22Rv1 (cell line): Measurements from ENCODE around the gene SLC25A26.

ENCODE experiments used
- ZFX ChIP-seq: fragments of 450-650 bp; IDR thresholded peaks from 2 replicates; pipeline ENCODE4 v1.6.1; 2017; ENCODE audit warnings: antibody characterized with exemption, borderline replicate concordance
- TF ChIP-seq, protein P1 (sequence below): fragments of 450-650 bp; IDR thresholded peaks from 2 replicates; pipeline ENCODE4 v1.5.1; 2017; ENCODE audit warnings: mild to moderate bottlenecking

DNA sequence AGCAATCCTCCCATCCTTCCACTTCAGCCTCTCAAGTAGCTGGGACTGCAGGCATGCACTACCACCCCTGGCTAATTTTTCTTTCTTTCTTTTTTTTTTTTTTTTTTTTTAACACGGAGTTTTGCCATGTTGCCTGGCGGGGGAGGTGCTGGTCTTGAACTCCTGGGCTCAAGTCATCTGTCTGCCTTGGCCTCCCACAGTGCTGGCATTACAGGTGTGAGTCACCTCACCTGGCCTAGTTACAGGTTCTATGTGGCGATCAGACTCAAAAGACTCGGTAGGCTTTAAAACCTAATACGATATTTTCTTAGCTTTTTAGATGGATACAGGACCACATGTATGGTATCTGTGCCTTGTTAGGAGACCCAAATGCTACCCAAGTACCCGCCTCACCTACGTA lies 14.0 kb upstream of the SLC25A26 start:
- TF ChIP-seq, protein P1, sequence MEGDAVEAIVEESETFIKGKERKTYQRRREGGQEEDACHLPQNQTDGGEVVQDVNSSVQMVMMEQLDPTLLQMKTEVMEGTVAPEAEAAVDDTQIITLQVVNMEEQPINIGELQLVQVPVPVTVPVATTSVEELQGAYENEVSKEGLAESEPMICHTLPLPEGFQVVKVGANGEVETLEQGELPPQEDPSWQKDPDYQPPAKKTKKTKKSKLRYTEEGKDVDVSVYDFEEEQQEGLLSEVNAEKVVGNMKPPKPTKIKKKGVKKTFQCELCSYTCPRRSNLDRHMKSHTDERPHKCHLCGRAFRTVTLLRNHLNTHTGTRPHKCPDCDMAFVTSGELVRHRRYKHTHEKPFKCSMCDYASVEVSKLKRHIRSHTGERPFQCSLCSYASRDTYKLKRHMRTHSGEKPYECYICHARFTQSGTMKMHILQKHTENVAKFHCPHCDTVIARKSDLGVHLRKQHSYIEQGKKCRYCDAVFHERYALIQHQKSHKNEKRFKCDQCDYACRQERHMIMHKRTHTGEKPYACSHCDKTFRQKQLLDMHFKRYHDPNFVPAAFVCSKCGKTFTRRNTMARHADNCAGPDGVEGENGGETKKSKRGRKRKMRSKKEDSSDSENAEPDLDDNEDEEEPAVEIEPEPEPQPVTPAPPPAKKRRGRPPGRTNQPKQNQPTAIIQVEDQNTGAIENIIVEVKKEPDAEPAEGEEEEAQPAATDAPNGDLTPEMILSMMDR: no peak
- TF ChIP-seq ZFX: no peak
